Measurements from ENCODE around the gene ZNF730. TPM values are rescaled to one million over a fixed set of nuclear protein-coding genes. Genes with fewer than 3 reads are reported as not detected.
A peak's percentile ranks its signal among the peaks of the same experiment; 100 is the strongest.
"Not testable (repeated sequence)": the region's sequence is repeated elsewhere in the genome, so short reads cannot be mapped to it uniquely, and the experiment has no call there.

ZNF730 gene
- total RNA-seq: 1 to 10 TPM in 1 of 2 donors, under 1 TPM in 1; 0.33 to 1.0 TPM
- long read RNA-seq, donor 1: 0 reads
- long read RNA-seq, donor 2: 0 reads

DNA sequence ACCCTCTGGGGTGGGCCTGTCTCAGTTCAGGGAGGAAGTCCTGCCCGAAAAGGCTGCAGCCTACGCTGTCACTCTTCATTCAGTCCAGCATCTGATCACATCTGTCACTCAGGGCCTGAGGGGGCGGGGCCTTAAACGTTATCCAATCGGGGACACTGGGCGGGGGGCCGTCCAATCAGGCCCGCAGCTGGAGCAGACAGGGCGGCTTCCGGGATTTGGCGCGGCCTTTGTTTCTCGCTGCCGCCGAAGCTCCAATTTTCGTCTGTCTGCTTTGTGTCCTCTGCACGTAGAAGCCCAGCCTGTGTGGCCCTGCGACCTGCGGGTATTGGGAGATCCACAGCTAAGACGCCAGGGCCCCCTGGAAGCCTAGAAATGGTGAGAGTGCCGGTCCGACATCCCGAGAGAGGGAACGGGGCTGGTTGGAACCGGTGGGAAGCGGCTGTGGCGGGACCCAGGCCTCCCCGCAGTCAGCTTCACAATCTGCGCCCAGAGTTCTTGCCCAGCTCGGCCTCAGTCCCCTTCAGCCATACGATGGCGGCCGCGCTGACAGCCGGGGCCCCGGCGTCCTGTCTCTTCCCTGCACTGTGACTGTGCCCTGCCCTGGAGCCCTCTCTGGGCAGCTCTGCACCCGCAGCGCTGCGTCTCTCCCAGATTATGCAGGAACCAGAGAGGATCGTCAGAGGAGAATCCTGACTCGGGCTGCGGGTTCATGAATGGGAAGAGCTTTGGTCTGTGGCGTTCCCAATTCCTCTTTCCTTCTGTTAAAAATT is at the start of gene ZNF730:
ZNF730 (plus strand) TSS at position 224 of the 770 bp plus-strand sequence; CDS start at position 373, 149 bp downstream.
- intact Hi-C loops (cut with DNase I): no loop called here
- peak; percentile 80 for DNase-seq (ENCODE audit: low spot score)

GRCh38 chr19:23070353-23071146 is 46.3 kb upstream of the ZNF730 start:
- intact Hi-C loops (cut with DNase I): no loop called here
- DNase-seq (ENCODE audit: low spot score): no peak

- intact Hi-C loops (cut with DNase I): no loop called here
- peak; percentile 83 for DNase-seq (ENCODE audit: low spot score)
Measured at GRCh38 chr19:23071147-23071511, 45.7 kb upstream of the ZNF730 start.

DNA sequence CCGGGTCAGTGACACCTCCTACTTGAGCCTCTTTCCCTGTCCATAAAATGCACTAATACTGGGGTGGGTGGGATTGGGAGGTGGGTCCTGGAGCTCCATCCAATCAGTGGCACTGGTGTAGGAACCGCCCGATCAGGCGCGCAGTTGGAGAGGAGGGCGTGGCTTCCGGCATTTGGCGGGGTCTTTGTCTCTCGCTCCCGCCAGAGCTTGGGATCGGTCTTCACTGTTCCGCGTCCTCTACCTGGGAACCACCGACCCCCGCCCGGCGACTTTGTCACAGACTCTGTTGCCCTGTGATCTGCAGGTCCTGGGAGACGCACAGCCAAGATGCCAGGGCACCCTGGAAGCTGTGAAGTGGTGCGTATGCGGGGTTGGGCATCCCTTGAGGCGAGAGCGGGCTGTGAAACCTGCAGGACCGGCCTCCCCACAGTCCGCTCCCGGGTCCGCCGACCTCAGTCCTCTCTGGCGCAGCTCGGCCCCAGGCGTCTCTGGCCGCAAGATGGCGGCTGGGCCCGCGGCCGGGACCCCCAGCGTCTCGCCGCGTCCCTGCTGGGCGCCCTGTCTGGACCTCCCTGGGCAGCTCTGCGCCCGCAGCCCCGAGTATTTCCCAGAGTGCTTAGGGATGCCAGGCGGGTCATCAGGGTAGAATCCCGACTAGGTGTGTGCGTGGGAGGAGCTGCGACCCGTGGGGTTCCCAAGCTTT is 41.6 kb upstream of the ZNF730 start:
- no peak for DNase-seq (ENCODE audit: low spot score)
- intact Hi-C loops (cut with DNase I): no loop called here

DNA sequence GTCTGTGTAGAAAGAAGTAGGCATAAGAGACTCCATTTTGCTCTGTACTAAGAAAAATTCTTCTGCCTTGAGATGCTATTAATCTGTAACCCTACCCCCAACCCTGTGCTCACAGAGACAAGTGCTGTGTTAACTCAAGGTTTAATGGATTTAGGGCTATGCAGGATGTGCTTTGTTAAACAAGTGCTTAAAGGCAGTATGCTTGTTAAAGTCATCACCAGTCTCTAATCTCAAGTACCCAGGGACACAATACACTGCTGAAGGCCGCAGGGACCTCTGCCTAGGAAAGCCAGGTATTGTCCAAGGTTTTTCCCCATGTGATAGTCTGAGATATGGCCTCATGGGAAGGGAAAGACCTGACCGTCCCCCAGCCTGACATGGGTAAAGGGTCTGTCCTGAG is 39.0 kb upstream of the ZNF730 start:
- not testable (repeated sequence) for DNase-seq (ENCODE audit: low spot score)

GRCh38 chr19:23093832-23094231 is 23.0 kb upstream of the ZNF730 start:
- intact Hi-C loops (cut with DNase I): no loop called here
- DNase-seq (ENCODE audit: low spot score): no peak

More for the DNA sequence above, 39.0 kb upstream of the ZNF730 start:
- intact Hi-C loops (cut with DNase I): not testable (repeated sequence)

DNA sequence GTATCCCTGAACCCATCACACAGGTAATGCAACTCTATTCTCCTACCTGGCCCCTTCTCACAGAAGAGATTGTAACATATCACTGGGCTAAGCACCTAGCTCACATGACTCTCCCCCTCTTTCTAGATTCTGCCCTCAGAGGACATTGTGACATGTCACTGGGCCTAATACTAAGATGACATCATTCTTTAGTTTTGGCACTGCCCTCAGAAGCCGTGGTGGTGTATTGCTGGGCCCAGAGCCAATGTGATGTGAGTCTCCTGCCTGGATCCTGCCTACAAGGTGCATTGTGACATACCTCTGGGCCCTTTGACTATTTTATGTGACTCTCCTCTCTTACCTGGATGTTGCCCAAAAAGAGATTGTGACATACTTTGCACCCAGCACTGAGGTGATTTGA is 21.4 kb upstream of the ZNF730 start:
- no peak for DNase-seq (ENCODE audit: low spot score)
- intact Hi-C loops (cut with DNase I): no loop called here

DNA sequence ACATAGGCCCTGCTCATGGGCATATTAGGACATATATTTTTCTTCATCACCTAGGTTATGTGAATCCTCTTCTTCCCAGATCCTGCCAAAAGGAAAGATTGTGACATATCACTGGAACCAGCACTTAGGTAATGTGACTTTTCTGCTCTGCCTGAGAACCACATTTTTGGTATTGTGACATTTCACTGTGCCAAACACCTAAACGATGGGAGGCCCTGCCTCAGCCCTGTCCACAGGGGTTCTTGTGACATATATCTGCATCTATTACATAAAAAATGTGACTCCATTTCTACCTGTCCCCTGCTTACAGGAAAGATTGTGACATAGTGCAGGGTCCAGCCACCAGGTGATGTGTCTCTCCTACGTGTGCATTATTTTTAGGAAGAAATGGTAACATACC is 18.5 kb upstream of the ZNF730 start:
- intact Hi-C loops (cut with DNase I): no loop called here
- DNase-seq (ENCODE audit: low spot score): no peak

- intact Hi-C loops (cut with DNase I): no loop called here
- no peak for DNase-seq (ENCODE audit: low spot score)
Measured at GRCh38 chr19:23098988-23099387, 17.8 kb upstream of the ZNF730 start.

DNA sequence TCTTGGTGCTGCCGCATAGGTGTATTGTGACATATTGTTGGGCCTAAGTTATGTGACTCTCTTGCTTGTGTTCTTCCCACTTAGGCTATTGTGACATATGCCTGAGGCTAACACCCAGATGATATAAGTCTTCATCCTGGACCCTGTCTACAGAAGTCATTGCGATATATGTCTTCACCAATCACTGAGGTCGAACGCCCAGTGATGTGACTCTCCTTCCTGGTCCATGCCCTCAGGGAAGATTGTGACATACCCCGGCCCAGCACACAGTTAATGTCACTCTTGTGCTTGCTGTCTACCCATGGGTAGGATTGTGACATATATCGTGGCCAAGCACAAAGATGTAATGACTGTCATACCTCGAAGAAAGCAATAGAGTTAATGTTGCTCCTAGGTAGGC is 16.9 kb upstream of the ZNF730 start:
- intact Hi-C loops (cut with DNase I): no loop called here
- no peak for DNase-seq (ENCODE audit: low spot score)

DNA sequence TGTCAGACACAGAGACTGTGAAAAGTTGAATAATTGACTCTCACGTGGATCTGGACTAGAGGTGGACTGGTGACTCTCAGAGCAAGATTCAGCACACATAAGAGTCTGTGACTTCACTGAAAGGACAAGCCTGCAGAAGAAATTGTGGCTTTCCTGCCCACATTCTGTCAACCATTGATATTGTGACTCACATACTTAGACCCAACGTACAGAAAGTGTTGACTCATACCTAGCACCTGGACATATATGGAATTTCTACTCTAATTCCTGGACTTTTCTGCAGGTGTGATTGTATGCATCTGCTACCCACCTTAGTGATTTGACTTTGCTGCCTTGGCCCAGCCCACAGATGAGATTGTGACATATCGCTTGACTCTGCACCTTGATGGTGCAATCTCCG is 15.6 kb upstream of the ZNF730 start:
- no peak for DNase-seq (ENCODE audit: low spot score)

GRCh38 chr19:23118400-23118799 is 1.6 kb downstream of the ZNF730 start:
- DNase-seq (ENCODE audit: low spot score): no peak
- intact Hi-C loops (cut with DNase I): no loop called here

More for the DNA sequence above, 15.6 kb upstream of the ZNF730 start:
- intact Hi-C loops (cut with DNase I): no loop called here

- intact Hi-C loops (cut with DNase I); DNase-seq (ENCODE audit: low spot score): not testable (repeated sequence)
Measured at GRCh38 chr19:23134211-23134610, 17.4 kb downstream of the ZNF730 start.

DNA sequence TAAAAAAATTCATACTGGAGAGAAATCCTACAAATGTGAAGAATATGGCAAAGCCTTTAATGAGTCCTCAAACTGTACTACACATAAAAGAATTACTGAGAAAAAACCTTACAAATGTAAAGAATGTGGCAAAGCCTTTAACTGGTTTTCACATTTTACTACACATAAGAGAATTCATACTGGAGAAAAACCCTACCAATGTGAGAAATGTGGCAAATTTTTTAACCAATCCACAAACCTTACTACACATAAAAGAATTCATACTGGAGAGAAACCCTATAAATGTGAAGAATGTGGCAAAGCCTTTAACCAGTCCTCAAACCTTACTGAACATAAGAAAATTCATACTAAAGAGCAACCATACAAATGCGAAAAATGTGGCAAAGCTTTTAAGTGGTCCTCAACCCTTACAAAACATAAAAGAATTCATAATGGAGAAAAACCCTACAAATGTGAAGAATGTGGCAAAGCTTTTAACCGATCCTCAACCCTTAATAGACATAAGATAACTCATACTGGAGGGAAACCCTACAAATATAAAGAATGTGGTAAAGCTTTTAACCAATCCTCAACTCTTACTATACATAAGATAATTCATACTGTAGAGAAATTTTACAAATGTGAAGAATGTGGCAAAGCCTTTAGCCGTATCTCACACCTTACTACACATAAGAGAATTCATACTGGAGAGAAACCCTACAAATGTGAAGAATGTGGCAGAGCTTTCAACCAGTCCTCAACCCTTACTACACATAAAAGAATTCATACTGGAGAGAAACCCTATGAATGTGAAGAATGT is 29.0 kb downstream of the ZNF730 start:
- DNase-seq (ENCODE audit: low spot score): no peak
- intact Hi-C loops (cut with DNase I): no loop called here

DNA sequence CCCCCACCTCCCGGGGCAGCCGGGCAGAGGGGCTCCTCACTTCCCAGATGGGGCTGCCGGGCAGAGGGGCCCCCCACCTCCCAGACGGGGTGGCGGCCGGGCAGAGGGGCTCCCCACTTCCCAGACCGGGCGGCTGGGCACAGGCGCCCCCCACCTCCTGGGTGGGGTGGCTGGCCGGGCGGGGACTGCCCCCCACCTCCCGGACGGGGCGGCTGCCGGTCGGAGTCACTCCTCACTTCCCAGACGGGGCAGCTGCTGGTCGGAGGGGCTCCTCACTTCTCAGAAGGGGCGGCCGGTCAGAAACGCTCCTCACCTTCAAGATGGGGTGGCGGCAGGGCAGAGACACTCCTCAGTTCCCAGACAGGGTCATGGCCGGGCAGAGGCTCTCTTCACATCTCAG is 43.9 kb downstream of the ZNF730 start:
- intact Hi-C loops (cut with DNase I): no loop called here
- no peak for DNase-seq (ENCODE audit: low spot score)

GRCh38 chr19:23168286-23168685 is 51.5 kb downstream of the ZNF730 start:
- DNase-seq (ENCODE audit: low spot score); intact Hi-C loops (cut with DNase I): not testable (repeated sequence)

GRCh38 chr19:23183251-23183650 is 66.4 kb downstream of the ZNF730 start:
- intact Hi-C loops (cut with DNase I): no loop called here
- DNase-seq (ENCODE audit: low spot score): no peak

DNA sequence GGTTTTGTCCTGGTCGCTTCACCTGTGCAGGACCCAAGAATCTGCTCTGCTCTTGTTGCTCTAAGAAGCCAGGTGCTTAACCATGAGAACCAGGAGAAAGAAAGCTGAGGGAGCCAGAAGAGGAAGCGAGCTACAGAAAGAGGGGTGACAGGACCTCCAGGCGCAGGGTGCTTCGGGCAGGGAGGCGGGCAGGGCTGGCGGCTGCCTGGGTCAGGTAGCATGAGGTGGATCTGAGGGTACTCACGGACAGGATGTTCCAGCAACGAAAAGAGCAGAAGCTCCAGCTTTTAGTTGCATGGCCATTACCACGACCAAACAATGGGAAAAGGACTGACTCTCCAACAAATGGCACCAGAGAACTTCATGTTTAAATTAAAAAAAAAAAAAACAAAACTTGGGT is 73.5 kb downstream of the ZNF730 start:
- DNase-seq (ENCODE audit: low spot score): no peak
- intact Hi-C loops (cut with DNase I): no loop called here
